GM12878 (cell line): Measurements from ENCODE around the gene DNAH8. TPM values are rescaled to one million over a fixed set of nuclear protein-coding genes. Genes with fewer than 3 reads are reported as not detected.

ENCODE experiments used
- ATAC-seq: fragments of 200-7000 bp; cut with Tn5 transposase; 3 replicates; pipeline ENCODE4 v1.9.1; 2020; ENCODE audit warnings: mild to moderate bottlenecking, moderate library complexity
- BruUV-seq: library from RNA; stranded (reverse); fragments of 400-500 nt; replicated peaks from 2 replicates; lab custom pipeline; 2021; lab: Mats Ljungman, UMichigan
- CTCF ChIA-PET: fragments of 300-600 bp; sonication (Branson Sonifier 250); formaldehyde crosslinking; extraction: SDS; loops from one replicate; lab custom pipeline; 2021; ENCODE audit warnings: inconsistent platforms; lab: Yijun Ruan, JAX
- POLR2A ChIA-PET: fragments of 350-600 bp; formaldehyde crosslinking; extraction: SDS; loops from one replicate; lab custom pipeline; 2021; ENCODE audit warnings: inconsistent platforms; lab: Charles Lee
- RAD21 ChIA-PET: fragments of 300-600 bp; sonication (Branson Sonifier 250); formaldehyde crosslinking; loops from one replicate; lab custom pipeline; 2023; ENCODE audit warnings: antibody characterized with exemption; ENCODE audit not compliant: unreplicated experiment; lab: Charles Lee
- SMC1A ChIA-PET: fragments of 300-600 bp; sonication (Branson Sonifier 250); formaldehyde crosslinking; loops from one replicate; lab custom pipeline; 2023; ENCODE audit not compliant: unreplicated experiment, uncharacterized antibody; lab: Charles Lee
- DNase-seq: peaks from one replicate; pipeline ENCODE4 v3.0.0-alpha.2; 2011; ENCODE audit warnings: low read depth, low spot score
- FAIRE-seq: peaks from 3 replicates; lab custom pipeline; 2011; peaks lifted over from hg19 to GRCh38; lab: Jason Lieb, UNC
- H2AFZ ChIP-seq: 2 replicates; pipeline ENCODE4 v1.6.0; 2011; ENCODE audit warnings: low read depth, low read length, control low read depth; ENCODE audit not compliant: control insufficient read depth
- H3K27ac ChIP-seq: 2 replicates; pipeline ENCODE4 v1.5.1; 2011; ENCODE audit warnings: control low read depth; ENCODE audit not compliant: control insufficient read depth, insufficient read depth
- H3K27me3 ChIP-seq, 2 experiments: replicated peaks in 1 of 2; 2 replicates each; pipeline versions ENCODE4 v1.6.0 to v1.6.1; 2011; ENCODE audit warnings: low read length in 1 of 2; ENCODE audit not compliant: control insufficient read depth in 2 of 2, insufficient read depth in 2 of 2
- H3K36me3 ChIP-seq, 2 experiments: 2 replicates each; pipeline ENCODE4 v1.5.1; 2011; ENCODE audit warnings: low read length in 1 of 2; ENCODE audit not compliant: control insufficient read depth in 2 of 2, insufficient read depth in 2 of 2
- H3K4me1 ChIP-seq: 2 replicates; pipeline ENCODE4 v1.6.1; 2011; ENCODE audit warnings: mild to moderate bottlenecking, low read length, moderate library complexity, mixed read lengths; ENCODE audit not compliant: control insufficient read depth, insufficient read depth
- H3K4me2 ChIP-seq: 2 replicates; pipeline ENCODE4 v1.6.0; 2011; ENCODE audit warnings: control low read depth; ENCODE audit not compliant: control insufficient read depth, insufficient read depth
- H3K4me3 ChIP-seq: fragments of 200-600 bp; sonication (generic); 2 replicates; pipeline ENCODE4 v1.5.1; 2016
- H3K79me2 ChIP-seq: 2 replicates; pipeline ENCODE4 v1.6.0; 2011; ENCODE audit warnings: low read length; ENCODE audit not compliant: control insufficient read depth, insufficient read depth
- H3K9ac ChIP-seq: 2 replicates; pipeline ENCODE4 v1.8.0; 2011; ENCODE audit warnings: low read length, control low read depth, mixed read lengths; ENCODE audit not compliant: control insufficient read depth, insufficient read depth
- H3K9me3 ChIP-seq: replicated peaks from 3 replicates; pipeline ENCODE4 v1.5.1; 2011; ENCODE audit warnings: mild to moderate bottlenecking, low read length; ENCODE audit not compliant: control insufficient read depth, insufficient read depth
- H4K20me1 ChIP-seq: 2 replicates; pipeline ENCODE4 v1.6.0; 2011; ENCODE audit not compliant: control insufficient read depth, insufficient read depth
- EED ChIP-seq: sonication (generic); IDR thresholded peaks from 2 replicates; pipeline ENCODE4 v1.6.1; 2016; ENCODE audit warnings: antibody characterized with exemption, low read depth
- GATAD2B ChIP-seq: fragments of 450-650 bp; conservative IDR thresholded peaks from 2 replicates; pipeline ENCODE4 v1.6.1; 2017; ENCODE audit warnings: low read depth, mild to moderate bottlenecking, moderate library complexity
- HDGF ChIP-seq: fragments of 450-650 bp; IDR thresholded peaks from 2 replicates; pipeline ENCODE4 v1.6.1; 2016; ENCODE audit warnings: antibody characterized with exemption
- MYB ChIP-seq: fragments of 150-350 bp; IDR thresholded peaks from 2 replicates; pipeline ENCODE4 v1.6.1; 2014; ENCODE audit warnings: mild to moderate bottlenecking, low read depth, low read length, borderline replicate concordance
- PAX5 ChIP-seq: IDR thresholded peaks from 2 replicates; pipeline ENCODE4 v1.6.1; 2011; ENCODE audit warnings: low read depth, low read length, borderline replicate concordance
- RAD51 ChIP-seq: fragments of 450-650 bp; IDR thresholded peaks from 2 replicates; pipeline ENCODE4 v1.6.1; 2016; ENCODE audit warnings: moderate library complexity, mild to moderate bottlenecking, inconsistent platforms
- RBBP5 ChIP-seq: fragments of 200-600 bp; sonication (generic); conservative IDR thresholded peaks from 2 replicates; pipeline ENCODE4 v1.6.1; 2016
- SMAD5 ChIP-seq: IDR thresholded peaks from 2 replicates; pipeline ENCODE4 v1.6.1; 2016; ENCODE audit warnings: antibody characterized with exemption, low read depth
- ZBED1 ChIP-seq: IDR thresholded peaks from 2 replicates; pipeline ENCODE4 v1.6.1; 2016; ENCODE audit warnings: borderline replicate concordance
- WGBS: methylation state at CpG from one replicate; pipeline ENCODE4 v1.1.6; 2016; ENCODE audit warnings: low lambda C conversion rate; ENCODE audit not compliant: insufficient replicate concordance, insufficient coverage; ENCODE audit errors: missing lambda C conversion rate; 5-methylcytosine and 5-hydroxymethylcytosine counted together
- in situ Hi-C: fragments of 300-500 bp; cut with MboI; formaldehyde crosslinking; loops from 9 replicates; pipeline ENCODE4 v1.14.3; 2018; ENCODE audit warnings: mixed read lengths
- intact Hi-C: fragments of 100-400 bp; cut with micrococcal nuclease; formaldehyde crosslinking; loops from one replicate; pipeline ENCODE4 v1.14.2; 2022; ENCODE audit not compliant: unreplicated experiment
- polyA plus RNA-seq, 11 experiments: library from polyadenylated mRNA; depleted of rRNA in 4 of 11; unstranded in 6 of 11; stranded (reverse) in 5 of 11; fragments of >200 nt; fragmentation: Nextera tagmentation in 4 of 11; fragmentation: Illumina TruSeq in 1 of 11; extraction: Ambion mirVana in 4 of 11; extraction: Trizol in 1 of 11; gene quantifications; 1 replicate in 1 of 11; 2 replicates in 10 of 11; pipeline versions ENCODE4 v1.2.1 to v1.2.3, GENCODE V29; 2011 to 2016; ENCODE audit warnings: inconsistent platforms in 2 of 11, missing spikeins in 2 of 11, low read depth in 1 of 11
- total RNA-seq, 4 experiments: library from RNA; depleted of rRNA in 3 of 4; stranded (reverse); fragments of >200 nt in 3 of 4; fragmentation: Illumina TruSeq in 1 of 4; extraction: Trizol in 1 of 4; gene quantifications; 2 replicates each; pipeline versions ENCODE4 v1.2.1 to v1.2.3, GENCODE V29; 2013 to 2021
- TF ChIP-seq, protein P1 (sequence below): fragments of 450-650 bp; IDR thresholded peaks from 2 replicates; pipeline ENCODE4 v1.6.1; 2017; ENCODE audit warnings: mild to moderate bottlenecking
- TF ChIP-seq, protein P2 (sequence below): fragments of 150-350 bp; IDR thresholded peaks from 2 replicates; pipeline ENCODE4 v1.6.1; 2014; ENCODE audit warnings: mild to moderate bottlenecking, low read depth, low read length
- TF ChIP-seq, protein P3 (sequence below): IDR thresholded peaks from 2 replicates; pipeline ENCODE4 v1.6.1; 2012; ENCODE audit warnings: improper control_type of control experiment, low read depth, low read length; ENCODE audit not compliant: insufficient replicate concordance
- TF ChIP-seq, protein P4 (sequence below): fragments of 450-650 bp; IDR thresholded peaks from 2 replicates; pipeline ENCODE4 v1.6.1; 2017; ENCODE audit warnings: low read depth, mild to moderate bottlenecking, moderate library complexity

DNAH8 gene
- total and polyA plus RNA-seq, 10 of the 15 experiments (the other 5 are each of a cell fraction or from before 2014, with no cell fraction given): 0.02 to 0.34 (median 0.10) TPM; not detected in 3

DNA sequence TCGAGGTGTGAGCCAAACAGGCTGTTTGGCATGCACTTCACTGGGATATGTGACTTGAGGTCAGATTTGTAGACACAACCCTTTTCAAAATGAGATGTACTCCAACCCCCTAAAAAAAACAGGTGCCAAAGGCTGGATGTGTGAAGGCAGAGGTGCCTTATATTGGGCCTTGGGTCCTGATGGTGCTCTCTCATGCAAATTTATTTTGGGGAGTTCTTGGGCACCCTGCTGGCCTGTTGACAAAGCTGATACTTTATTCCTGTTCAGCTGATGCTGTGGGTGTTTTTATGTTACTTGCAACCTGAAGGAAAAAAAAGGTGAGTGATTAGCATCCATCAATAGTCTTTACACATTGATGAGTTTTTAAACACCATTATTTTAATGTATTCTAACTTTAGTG is 121.5 kb downstream of the DNAH8 start (continued):
- TF ChIP-seq HDGF: no peak
- TF ChIP-seq, all 136 proteins: peak for 0

DNA sequence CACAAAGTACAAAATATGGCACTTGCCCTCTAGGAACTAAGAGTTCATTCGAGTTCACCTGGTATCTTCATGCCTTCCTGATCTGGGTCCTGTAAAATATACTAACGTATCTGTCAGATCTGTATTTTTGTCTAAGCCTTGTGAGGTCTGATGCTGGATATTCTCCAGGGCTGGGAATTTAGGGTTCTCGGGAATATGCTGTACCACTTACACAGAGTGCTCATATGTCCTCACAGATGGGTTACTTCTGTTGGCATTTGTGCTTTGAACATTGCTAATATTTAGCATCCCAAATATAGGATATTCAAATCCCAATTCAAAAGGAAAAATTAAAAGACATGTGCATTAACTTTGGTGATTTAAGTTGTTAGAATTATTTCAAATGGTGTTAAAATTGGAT is 122.0 kb downstream of the DNAH8 start:
- Histone ChIP-seq H3K27me3 (no peaks in the 10 kb centered on the region), H4K20me1 (no peaks in the 10 kb centered on the region), H3K4me3 (no peak overlapping the region), H3K36me3 (no peaks in the 10 kb centered on the region), H3K9me3 (no peaks in the 10 kb centered on the region), H3K27ac (no peak overlapping the region), H3K4me1 (no peaks in the 10 kb centered on the region), H3K9ac (no peak overlapping the region), H3K4me2 (no peak overlapping the region), H2AFZ (no peak overlapping the region), H3K79me2 (no peaks in the 10 kb centered on the region)
- SMC1A ChIA-PET: interaction anchor here (0.9 kb wide), 1 partner anchor 15 kb away, joined by 3 read pairs; no protein-coding TSS in a partner anchor
- POLR2A ChIA-PET: no interaction called here
- no TSS peak for BruUV-seq
- DNase-seq (no peak), FAIRE-seq (no peak), ATAC-seq (no peak)
- RAD21 ChIA-PET: no interaction called here
- in situ Hi-C loops: no loop called here
- WGBS: 53% methylated on average over 3 of the region's 3 CpGs
- CTCF ChIA-PET: interaction anchor here (1.2 kb wide), 1 partner anchor 69 kb away, joined by 3 read pairs; no protein-coding TSS in a partner anchor
- intact Hi-C loops: no loop called here
- TF ChIP-seq MYB (no peak), PAX5 (no peak), SMAD5 (no peak), RAD51 (no peak), GATAD2B (no peak), RBBP5 (no peak), HDGF (no peak), ZBED1 (no peak), EED (no peak)
- TF ChIP-seq, protein P1, sequence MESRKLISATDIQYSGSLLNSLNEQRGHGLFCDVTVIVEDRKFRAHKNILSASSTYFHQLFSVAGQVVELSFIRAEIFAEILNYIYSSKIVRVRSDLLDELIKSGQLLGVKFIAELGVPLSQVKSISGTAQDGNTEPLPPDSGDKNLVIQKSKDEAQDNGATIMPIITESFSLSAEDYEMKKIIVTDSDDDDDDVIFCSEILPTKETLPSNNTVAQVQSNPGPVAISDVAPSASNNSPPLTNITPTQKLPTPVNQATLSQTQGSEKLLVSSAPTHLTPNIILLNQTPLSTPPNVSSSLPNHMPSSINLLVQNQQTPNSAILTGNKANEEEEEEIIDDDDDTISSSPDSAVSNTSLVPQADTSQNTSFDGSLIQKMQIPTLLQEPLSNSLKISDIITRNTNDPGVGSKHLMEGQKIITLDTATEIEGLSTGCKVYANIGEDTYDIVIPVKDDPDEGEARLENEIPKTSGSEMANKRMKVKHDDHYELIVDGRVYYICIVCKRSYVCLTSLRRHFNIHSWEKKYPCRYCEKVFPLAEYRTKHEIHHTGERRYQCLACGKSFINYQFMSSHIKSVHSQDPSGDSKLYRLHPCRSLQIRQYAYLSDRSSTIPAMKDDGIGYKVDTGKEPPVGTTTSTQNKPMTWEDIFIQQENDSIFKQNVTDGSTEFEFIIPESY: no peak
- TF ChIP-seq, protein P2, sequence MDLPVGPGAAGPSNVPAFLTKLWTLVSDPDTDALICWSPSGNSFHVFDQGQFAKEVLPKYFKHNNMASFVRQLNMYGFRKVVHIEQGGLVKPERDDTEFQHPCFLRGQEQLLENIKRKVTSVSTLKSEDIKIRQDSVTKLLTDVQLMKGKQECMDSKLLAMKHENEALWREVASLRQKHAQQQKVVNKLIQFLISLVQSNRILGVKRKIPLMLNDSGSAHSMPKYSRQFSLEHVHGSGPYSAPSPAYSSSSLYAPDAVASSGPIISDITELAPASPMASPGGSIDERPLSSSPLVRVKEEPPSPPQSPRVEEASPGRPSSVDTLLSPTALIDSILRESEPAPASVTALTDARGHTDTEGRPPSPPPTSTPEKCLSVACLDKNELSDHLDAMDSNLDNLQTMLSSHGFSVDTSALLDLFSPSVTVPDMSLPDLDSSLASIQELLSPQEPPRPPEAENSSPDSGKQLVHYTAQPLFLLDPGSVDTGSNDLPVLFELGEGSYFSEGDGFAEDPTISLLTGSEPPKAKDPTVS: no peak
- TF ChIP-seq, protein P3, sequence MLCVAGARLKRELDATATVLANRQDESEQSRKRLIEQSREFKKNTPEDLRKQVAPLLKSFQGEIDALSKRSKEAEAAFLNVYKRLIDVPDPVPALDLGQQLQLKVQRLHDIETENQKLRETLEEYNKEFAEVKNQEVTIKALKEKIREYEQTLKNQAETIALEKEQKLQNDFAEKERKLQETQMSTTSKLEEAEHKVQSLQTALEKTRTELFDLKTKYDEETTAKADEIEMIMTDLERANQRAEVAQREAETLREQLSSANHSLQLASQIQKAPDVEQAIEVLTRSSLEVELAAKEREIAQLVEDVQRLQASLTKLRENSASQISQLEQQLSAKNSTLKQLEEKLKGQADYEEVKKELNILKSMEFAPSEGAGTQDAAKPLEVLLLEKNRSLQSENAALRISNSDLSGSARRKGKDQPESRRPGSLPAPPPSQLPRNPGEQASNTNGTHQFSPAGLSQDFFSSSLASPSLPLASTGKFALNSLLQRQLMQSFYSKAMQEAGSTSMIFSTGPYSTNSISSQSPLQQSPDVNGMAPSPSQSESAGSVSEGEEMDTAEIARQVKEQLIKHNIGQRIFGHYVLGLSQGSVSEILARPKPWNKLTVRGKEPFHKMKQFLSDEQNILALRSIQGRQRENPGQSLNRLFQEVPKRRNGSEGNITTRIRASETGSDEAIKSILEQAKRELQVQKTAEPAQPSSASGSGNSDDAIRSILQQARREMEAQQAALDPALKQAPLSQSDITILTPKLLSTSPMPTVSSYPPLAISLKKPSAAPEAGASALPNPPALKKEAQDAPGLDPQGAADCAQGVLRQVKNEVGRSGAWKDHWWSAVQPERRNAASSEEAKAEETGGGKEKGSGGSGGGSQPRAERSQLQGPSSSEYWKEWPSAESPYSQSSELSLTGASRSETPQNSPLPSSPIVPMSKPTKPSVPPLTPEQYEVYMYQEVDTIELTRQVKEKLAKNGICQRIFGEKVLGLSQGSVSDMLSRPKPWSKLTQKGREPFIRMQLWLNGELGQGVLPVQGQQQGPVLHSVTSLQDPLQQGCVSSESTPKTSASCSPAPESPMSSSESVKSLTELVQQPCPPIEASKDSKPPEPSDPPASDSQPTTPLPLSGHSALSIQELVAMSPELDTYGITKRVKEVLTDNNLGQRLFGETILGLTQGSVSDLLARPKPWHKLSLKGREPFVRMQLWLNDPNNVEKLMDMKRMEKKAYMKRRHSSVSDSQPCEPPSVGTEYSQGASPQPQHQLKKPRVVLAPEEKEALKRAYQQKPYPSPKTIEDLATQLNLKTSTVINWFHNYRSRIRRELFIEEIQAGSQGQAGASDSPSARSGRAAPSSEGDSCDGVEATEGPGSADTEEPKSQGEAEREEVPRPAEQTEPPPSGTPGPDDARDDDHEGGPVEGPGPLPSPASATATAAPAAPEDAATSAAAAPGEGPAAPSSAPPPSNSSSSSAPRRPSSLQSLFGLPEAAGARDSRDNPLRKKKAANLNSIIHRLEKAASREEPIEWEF: no peak
- TF ChIP-seq, protein P4, sequence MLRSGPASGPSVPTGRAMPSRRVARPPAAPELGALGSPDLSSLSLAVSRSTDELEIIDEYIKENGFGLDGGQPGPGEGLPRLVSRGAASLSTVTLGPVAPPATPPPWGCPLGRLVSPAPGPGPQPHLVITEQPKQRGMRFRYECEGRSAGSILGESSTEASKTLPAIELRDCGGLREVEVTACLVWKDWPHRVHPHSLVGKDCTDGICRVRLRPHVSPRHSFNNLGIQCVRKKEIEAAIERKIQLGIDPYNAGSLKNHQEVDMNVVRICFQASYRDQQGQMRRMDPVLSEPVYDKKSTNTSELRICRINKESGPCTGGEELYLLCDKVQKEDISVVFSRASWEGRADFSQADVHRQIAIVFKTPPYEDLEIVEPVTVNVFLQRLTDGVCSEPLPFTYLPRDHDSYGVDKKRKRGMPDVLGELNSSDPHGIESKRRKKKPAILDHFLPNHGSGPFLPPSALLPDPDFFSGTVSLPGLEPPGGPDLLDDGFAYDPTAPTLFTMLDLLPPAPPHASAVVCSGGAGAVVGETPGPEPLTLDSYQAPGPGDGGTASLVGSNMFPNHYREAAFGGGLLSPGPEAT: no peak
